Naive thymus-derived CD8-positive, alpha-beta T cell (primary cell): ENCODE measurements around the gene ITFG1. TPM values are rescaled to one million over a fixed set of nuclear protein-coding genes. Genes with fewer than 3 reads are reported as not detected.

Experiments
- ATAC-seq, 2 donors: fragments of 150-1000 bp; cut with Tn5 transposase in 1 of 2; sonication (Bioruptor Pico), chemical (Tn5 transposase) in 1 of 2; 1 replicate in 1 of 2; 2 replicates in 1 of 2; pipeline ENCODE4 v1.10.0; 2021; ENCODE audit warnings: mild to moderate bottlenecking in 2 of 2, moderate library complexity in 2 of 2
- POLR2A ChIA-PET: fragments of 350-600 bp; sonication (Branson Sonifier 250); formaldehyde crosslinking; loops from one replicate; lab custom pipeline; 2021; ENCODE audit warnings: antibody characterized with exemption; lab: Charles Lee
- DNase-seq, 10 donors: peaks; one replicate each; pipeline versions ENCODE4 v3.0.0 to v3.0.0-alpha.2; 2020 to 2022
- H3K27ac Mint-ChIP-seq, 10 donors: one replicate each; pipeline ENCODE4 v1.8.0; 2020 to 2022; ENCODE audit warnings: mild to moderate bottlenecking in 10 of 10, mixed read lengths in 10 of 10, moderate library complexity in 4 of 10, inconsistent platforms in 1 of 10
- H3K27me3 Mint-ChIP-seq, 5 donors: one replicate each; pipeline ENCODE4 v1.8.0; 2021 to 2022; ENCODE audit warnings: mixed read lengths in 5 of 5
- H3K36me3 Mint-ChIP-seq, 3 donors: one replicate each; pipeline ENCODE4 v1.8.0; 2020 to 2022; ENCODE audit warnings: mixed read lengths in 3 of 3, mild to moderate bottlenecking in 2 of 3, inconsistent platforms in 1 of 3
- H3K4me1 Mint-ChIP-seq, 4 donors: one replicate each; pipeline ENCODE4 v1.8.0; 2021 to 2022; ENCODE audit warnings: mixed read lengths in 4 of 4
- H3K4me3 Mint-ChIP-seq, 10 donors: one replicate each; pipeline ENCODE4 v1.8.0; 2020 to 2022; ENCODE audit warnings: mild to moderate bottlenecking in 10 of 10, mixed read lengths in 10 of 10, moderate library complexity in 6 of 10, inconsistent platforms in 1 of 10
- H3K9me3 Mint-ChIP-seq, 9 donors: one replicate each; pipeline ENCODE4 v1.8.0; 2020 to 2022; ENCODE audit warnings: mixed read lengths in 9 of 9, mild to moderate bottlenecking in 3 of 9, inconsistent platforms in 1 of 9, moderate library complexity in 1 of 9
- polyA plus RNA-seq, 3 donors: library from polyadenylated mRNA; unstranded; fragments of 300-500 nt; fragmentation: Illumina TruSeq; gene quantifications; one replicate each; pipeline ENCODE4 v1.2.3, GENCODE V29; 2021
- total RNA-seq, 8 experiments: library from RNA in 2 of 8; stranded (reverse) in 2 of 8; gene quantifications; one replicate each; pipeline ENCODE4 v1.2.3 and lab custom pipeline; 2021 to 2026

ITFG1 gene
- total and polyA plus RNA-seq, 5 experiments from 2014 or later = 16.9 to 23.1 (median 18.9) TPM

GRCh38 chr16:47311738-47312505 is 148.9 kb downstream of the ITFG1 start:
- H3K27ac Mint-ChIP-seq = no peak overlapping the region
- POLR2A ChIA-PET = no interaction called here
- H3K9me3 Mint-ChIP-seq = no peaks in the 10 kb centered on the region
- H3K4me1 Mint-ChIP-seq = peaks cover 0 to 6% (median under 1%) of the 10 kb centered on the region in 4 donors
- no peak overlapping the region for H3K4me3 Mint-ChIP-seq
- no peaks in the 10 kb centered on the region for H3K27me3 Mint-ChIP-seq
- H3K36me3 Mint-ChIP-seq = peaks cover 14 to 54% (median 51%) of the 10 kb centered on the region in 3 donors
- DNase-seq (no peak), ATAC-seq (no peak)

GRCh38 chr16:47310792-47311211 is 150.1 kb downstream of the ITFG1 start:
- Mint-ChIP-seq H3K36me3 (peaks cover 14 to 59% (median 52%) of the 10 kb centered on the region in 3 donors), H3K4me3 (no peak overlapping the region), H3K27me3 (no peaks in the 10 kb centered on the region), H3K9me3 (no peaks in the 10 kb centered on the region), H3K27ac (no peak overlapping the region), H3K4me1 (peaks cover 0 to 6% (median under 1%) of the 10 kb centered on the region in 4 donors)
- DNase-seq (no peak), ATAC-seq (no peak)
- POLR2A ChIA-PET = no interaction called here

GRCh38 chr16:47309581-47310312 is 151.1 kb downstream of the ITFG1 start:
- no peaks in the 10 kb centered on the region for H3K9me3 Mint-ChIP-seq
- POLR2A ChIA-PET = no interaction called here
- DNase-seq (no peak), ATAC-seq (no peak)
- H3K27ac Mint-ChIP-seq = no peak overlapping the region
- no peak overlapping the region for H3K4me3 Mint-ChIP-seq
- H3K36me3 Mint-ChIP-seq = peaks cover 22 to 70% (median 61%) of the 10 kb centered on the region in 3 donors
- H3K27me3 Mint-ChIP-seq = no peaks in the 10 kb centered on the region
- H3K4me1 Mint-ChIP-seq = peaks cover 0 to 6% (median 2%) of the 10 kb centered on the region in 4 donors

- Mint-ChIP-seq H3K4me1 (peaks cover 0 to 6% (median 2%) of the 10 kb centered on the region in 4 donors), H3K9me3 (no peaks in the 10 kb centered on the region)
- POLR2A ChIA-PET = no interaction called here
Observed at GRCh38 chr16:47308601-47309000, 152.3 kb downstream of the ITFG1 start.

DNA sequence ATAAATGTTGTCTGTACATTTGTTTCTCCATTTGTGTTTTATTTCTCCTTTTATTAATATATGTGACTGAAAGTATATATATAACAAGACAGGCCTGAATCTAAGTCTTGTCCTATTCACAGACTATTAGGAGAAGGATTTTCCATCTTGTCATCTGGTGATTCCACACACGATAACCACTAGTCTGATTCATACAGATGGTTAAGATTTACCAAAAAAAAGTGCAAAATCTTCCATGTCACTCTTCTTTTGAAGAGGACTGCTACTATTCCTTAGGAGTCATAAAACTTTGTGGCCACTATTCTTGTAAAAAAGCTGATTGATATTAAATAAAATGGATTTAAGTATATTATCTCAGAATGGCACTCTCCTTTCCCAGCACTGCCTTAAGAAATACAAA is 156.3 kb downstream of the ITFG1 start:
- H3K36me3 Mint-ChIP-seq = peaks cover 33 to 77% (median 72%) of the 10 kb centered on the region in 3 donors
- H3K4me1 Mint-ChIP-seq = peaks cover 0 to 4% (median 0%) of the 10 kb centered on the region in 4 donors
- H3K9me3 Mint-ChIP-seq = peaks cover 0 to 9% (median 0%) of the 10 kb centered on the region in 9 donors
- no peak overlapping the region for H3K27ac Mint-ChIP-seq
- H3K4me3 Mint-ChIP-seq = no peak overlapping the region
- POLR2A ChIA-PET = no interaction called here
- ATAC-seq (no peak), DNase-seq (no peak)
- no peaks in the 10 kb centered on the region for H3K27me3 Mint-ChIP-seq

More at GRCh38 chr16:47308601-47309000, 152.3 kb downstream of the ITFG1 start:
- Mint-ChIP-seq H3K36me3 (peaks cover 27 to 71% (median 71%) of the 10 kb centered on the region in 3 donors), H3K4me3 (no peak overlapping the region), H3K27ac (no peak overlapping the region), H3K27me3 (no peaks in the 10 kb centered on the region)
- DNase-seq (no peak), ATAC-seq (no peak)

GRCh38 chr16:47299587-47299986 is 161.3 kb downstream of the ITFG1 start:
- POLR2A ChIA-PET = no interaction called here
- DNase-seq (no peak), ATAC-seq (no peak)
- Mint-ChIP-seq H3K36me3 (peaks cover 44 to 84% (median 48%) of the 10 kb centered on the region in 3 donors), H3K4me1 (peaks cover 0 to 2% (median 0%) of the 10 kb centered on the region in 4 donors), H3K4me3 (no peak overlapping the region), H3K9me3 (peaks cover 2 to 39% (median 15%) of the 10 kb centered on the region in 9 donors), H3K27ac (no peak overlapping the region), H3K27me3 (no peaks in the 10 kb centered on the region)

GRCh38 chr16:47284999-47285398 is 175.9 kb downstream of the ITFG1 start:
- Mint-ChIP-seq H3K36me3 (peaks cover 24 to 67% (median 37%) of the 10 kb centered on the region in 3 donors), H3K27ac (no peak overlapping the region), H3K4me3 (no peak overlapping the region), H3K4me1 (no peaks in the 10 kb centered on the region), H3K9me3 (peaks cover 7 to 58% (median 18%) of the 10 kb centered on the region in 9 donors), H3K27me3 (no peaks in the 10 kb centered on the region)
- DNase-seq (no peak), ATAC-seq (no peak)
- POLR2A ChIA-PET = no interaction called here

GRCh38 chr16:47278306-47278970 is 182.4 kb downstream of the ITFG1 start:
- Mint-ChIP-seq H3K4me1 (no peaks in the 10 kb centered on the region), H3K27me3 (no peaks in the 10 kb centered on the region), H3K36me3 (peaks cover 3 to 24% (median 9%) of the 10 kb centered on the region in 3 donors), H3K4me3 (no peak overlapping the region), H3K27ac (no peak overlapping the region), H3K9me3 (peaks cover 0 to 8% (median 2%) of the 10 kb centered on the region in 9 donors)
- POLR2A ChIA-PET = no interaction called here
- ATAC-seq = no peak
- no peak for DNase-seq

- Mint-ChIP-seq H3K9me3 (peaks cover 0 to 11% (median 3%) of the 10 kb centered on the region in 9 donors), H3K4me3 (no peak overlapping the region), H3K27me3 (no peaks in the 10 kb centered on the region), H3K4me1 (no peaks in the 10 kb centered on the region), H3K36me3 (peaks cover 13 to 32% (median 22%) of the 10 kb centered on the region in 3 donors), H3K27ac (no peak overlapping the region)
- POLR2A ChIA-PET = no interaction called here
- ATAC-seq (no peak), DNase-seq (no peak)
Observed at GRCh38 chr16:47276522-47276921, 184.3 kb downstream of the ITFG1 start.

- no peak for ATAC-seq
- Mint-ChIP-seq H3K27ac (no peak overlapping the region), H3K27me3 (no peaks in the 10 kb centered on the region), H3K4me1 (peaks cover 0 to 2% (median 0%) of the 10 kb centered on the region in 4 donors), H3K36me3 (peaks cover 7 to 49% (median 20%) of the 10 kb centered on the region in 3 donors), H3K9me3 (no peaks in the 10 kb centered on the region), H3K4me3 (no peak overlapping the region)
- POLR2A ChIA-PET = no interaction called here
- no peak for DNase-seq
Observed at GRCh38 chr16:47262938-47263337, 197.9 kb downstream of the ITFG1 start.

- Mint-ChIP-seq H3K4me1 (peaks cover 0 to 2% (median 0%) of the 10 kb centered on the region in 4 donors), H3K9me3 (no peaks in the 10 kb centered on the region), H3K27ac (no peak overlapping the region), H3K4me3 (no peak overlapping the region), H3K27me3 (no peaks in the 10 kb centered on the region), H3K36me3 (peaks cover 7 to 59% (median 31%) of the 10 kb centered on the region in 3 donors)
- no peak for ATAC-seq
- DNase-seq = no peak
- POLR2A ChIA-PET = no interaction called here
Observed at GRCh38 chr16:47260503-47260902, 200.4 kb downstream of the ITFG1 start.

DNA sequence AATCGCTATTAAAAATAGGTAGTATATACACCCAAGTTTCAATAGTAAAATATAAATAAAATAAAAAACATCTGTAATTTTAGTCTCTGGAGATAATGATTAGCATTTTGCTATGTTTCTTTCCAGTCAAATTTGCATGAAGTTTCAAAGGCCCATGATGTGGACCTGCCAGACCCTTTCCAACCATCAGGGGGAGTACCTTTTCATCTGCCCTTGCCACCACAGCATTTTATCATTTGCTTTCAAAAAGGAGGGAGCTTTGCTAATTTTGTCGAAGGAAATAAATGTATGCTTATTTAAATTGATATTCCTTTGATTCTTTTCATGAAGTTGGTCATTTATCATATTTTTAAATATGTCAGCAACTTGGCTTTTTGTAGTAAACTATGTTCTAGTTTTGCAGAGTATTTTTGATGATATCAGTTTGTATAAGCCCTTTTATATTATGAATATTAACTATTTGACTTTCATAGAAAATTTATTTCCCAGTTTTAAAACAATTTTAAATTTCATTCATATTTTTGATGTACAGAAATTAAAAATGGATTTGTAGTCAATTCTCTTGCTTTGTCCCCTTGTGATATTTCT is 201.9 kb downstream of the ITFG1 start:
- ATAC-seq = no peak
- peak in 1 of 10 donors; percentile 4 for DNase-seq
- no peaks in the 10 kb centered on the region for H3K9me3 Mint-ChIP-seq
- H3K4me3 Mint-ChIP-seq = no peak overlapping the region
- H3K27me3 Mint-ChIP-seq = no peaks in the 10 kb centered on the region
- H3K4me1 Mint-ChIP-seq = peaks cover 0 to 2% (median 0%) of the 10 kb centered on the region in 4 donors
- no peak overlapping the region for H3K27ac Mint-ChIP-seq
- POLR2A ChIA-PET = no interaction called here
- peaks cover 0 to 61% (median 35%) of the 10 kb centered on the region in 3 donors for H3K36me3 Mint-ChIP-seq
